ENCODE measurements around the gene ZNF160. TPM values are rescaled to one million over a fixed set of nuclear protein-coding genes. Genes with fewer than 3 reads are reported as not detected.
"Not testable (repeated sequence)": the region's sequence is repeated elsewhere in the genome, so short reads cannot be mapped to it uniquely, and the experiment has no call there.

ZNF160 gene
- total RNA-seq, 4 donors from 2014 or later = 28.6 to 76.1 (median 49.6) TPM

DNA sequence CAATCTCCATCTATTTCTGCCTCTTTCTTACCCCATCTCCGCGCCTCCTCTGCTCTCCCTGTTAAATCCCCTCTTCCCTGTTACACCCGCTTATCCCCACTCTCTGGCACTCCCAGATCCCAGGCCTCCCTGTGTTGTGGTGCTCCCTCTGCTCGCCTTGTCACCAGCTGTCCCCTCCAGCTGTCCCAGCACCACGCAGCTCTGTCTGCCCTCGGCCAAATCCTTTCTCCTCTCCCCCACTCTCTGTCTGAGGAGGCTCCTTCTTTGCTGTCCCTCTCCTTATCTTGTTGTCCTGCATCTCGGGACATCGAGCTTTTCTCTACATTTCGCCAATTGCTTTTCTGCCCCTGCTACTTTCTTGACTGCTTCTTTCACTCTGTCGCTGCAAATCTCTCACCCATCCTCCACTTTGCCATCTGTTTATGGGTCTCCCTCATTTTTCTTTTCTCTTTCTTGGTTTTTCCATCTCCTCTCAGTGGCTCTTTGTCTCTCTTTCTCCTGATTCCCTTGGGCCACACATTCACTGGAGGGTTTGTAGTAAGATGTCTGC lies 941 bp downstream of the ZNF160 start:
- ATAC-seq (ENCODE audit: low FRiP score) (no peak), DNase-seq (ENCODE audit: low spot score) (no peak)
- TF ChIP-seq, protein P1, sequence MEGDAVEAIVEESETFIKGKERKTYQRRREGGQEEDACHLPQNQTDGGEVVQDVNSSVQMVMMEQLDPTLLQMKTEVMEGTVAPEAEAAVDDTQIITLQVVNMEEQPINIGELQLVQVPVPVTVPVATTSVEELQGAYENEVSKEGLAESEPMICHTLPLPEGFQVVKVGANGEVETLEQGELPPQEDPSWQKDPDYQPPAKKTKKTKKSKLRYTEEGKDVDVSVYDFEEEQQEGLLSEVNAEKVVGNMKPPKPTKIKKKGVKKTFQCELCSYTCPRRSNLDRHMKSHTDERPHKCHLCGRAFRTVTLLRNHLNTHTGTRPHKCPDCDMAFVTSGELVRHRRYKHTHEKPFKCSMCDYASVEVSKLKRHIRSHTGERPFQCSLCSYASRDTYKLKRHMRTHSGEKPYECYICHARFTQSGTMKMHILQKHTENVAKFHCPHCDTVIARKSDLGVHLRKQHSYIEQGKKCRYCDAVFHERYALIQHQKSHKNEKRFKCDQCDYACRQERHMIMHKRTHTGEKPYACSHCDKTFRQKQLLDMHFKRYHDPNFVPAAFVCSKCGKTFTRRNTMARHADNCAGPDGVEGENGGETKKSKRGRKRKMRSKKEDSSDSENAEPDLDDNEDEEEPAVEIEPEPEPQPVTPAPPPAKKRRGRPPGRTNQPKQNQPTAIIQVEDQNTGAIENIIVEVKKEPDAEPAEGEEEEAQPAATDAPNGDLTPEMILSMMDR (IDR thresholded peaks at IDR 0.05) = no peak

DNA sequence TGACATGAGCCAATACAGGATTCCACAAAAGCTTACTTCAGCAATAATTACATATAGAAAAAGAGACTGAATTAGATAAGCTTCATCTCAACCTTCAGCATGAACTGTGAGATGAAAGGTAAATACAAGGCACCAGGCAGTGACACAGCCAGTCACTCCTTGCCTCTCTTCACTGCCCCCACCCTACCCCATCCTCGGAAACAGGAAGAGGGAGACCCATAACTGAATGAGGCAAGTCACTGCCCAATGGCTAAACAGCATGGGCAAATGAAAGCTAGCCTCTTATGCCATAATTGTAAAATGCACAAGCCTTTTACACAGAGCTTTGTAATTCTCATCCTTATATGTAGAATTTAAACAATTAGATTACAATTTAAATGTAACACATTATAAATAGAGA lies 1.7 kb downstream of the ZNF160 start:
- TF ChIP-seq, protein P1 (IDR thresholded peaks at IDR 0.05) = no peak
- DNase-seq (ENCODE audit: low spot score) (no peak), ATAC-seq (ENCODE audit: low FRiP score) (no peak)

DNA sequence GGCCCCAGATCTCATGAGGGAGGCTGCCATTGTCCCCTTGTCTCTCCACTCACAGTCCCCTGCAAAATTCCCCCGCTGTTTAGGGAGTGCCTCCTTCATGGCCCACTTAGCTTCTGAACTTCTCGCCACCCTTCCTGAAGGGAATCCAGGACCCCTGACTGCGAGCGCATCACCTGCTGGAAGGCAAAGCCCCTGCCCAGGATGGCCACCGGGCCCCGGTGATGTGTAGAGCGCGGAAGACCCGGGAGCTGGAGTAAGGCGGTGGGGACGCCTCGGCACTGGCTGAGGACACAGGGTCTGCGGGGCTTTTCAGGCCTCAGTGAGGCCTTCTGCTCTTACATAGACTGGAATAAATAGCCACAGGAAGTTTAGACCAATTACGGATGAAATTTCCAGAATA lies 4.7 kb downstream of the ZNF160 start:
- DNase-seq (ENCODE audit: low spot score); ATAC-seq (ENCODE audit: low FRiP score): not testable (repeated sequence)

DNA sequence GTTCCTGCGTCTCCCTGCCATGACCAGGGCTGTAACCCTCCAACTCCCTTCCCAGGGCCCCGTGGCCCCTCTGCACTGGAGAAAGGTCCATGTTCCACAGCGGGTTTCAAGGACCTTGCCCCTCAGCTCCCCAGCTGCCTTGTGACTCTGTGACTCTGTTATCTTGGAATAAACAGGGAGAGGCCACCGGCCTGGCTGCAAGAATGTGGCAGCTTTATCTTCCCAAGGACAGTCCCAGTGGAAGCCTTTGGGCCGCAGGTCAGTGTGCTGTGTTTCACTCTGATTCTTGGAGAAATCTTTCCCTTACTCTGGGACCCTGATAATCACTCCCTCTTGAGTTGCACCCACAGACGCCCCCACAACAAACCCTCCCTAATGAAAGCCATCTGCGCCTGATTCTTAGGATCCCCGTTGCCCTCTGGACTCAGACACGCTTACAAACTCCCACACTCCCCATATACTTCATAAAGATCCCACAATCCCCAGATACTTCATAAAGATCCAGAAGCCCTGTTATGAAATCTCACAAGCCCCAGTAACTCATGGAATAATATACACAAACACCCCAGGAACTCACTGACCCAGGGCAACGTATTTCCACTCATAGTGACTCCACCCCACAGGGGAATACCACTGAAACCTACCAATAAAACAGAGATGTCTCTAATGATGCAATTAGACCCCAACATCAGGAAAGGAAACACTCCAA lies 6.1 kb downstream of the ZNF160 start:
- not testable (repeated sequence) for ATAC-seq (ENCODE audit: low FRiP score); DNase-seq (ENCODE audit: low spot score)

DNA sequence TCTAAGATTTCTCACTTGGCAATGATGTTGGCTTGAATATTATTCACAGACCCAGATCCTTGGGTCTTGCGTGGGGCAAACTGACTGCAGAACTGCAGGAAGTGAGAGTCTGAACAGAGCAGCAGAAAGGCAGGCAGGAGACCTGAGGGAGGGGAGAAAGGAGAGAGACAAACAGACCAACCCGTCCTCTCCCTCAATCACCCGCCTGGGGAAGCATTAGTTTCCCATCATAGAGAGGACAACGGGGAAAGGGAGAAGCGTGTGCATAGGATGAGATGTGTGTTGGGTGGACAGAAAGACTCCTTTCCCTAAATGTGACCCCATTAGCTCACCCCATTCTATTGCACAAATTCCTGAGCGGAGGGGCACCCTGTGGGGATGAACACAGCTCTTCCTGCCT lies 6.6 kb downstream of the ZNF160 start:
- ATAC-seq (ENCODE audit: low FRiP score); DNase-seq (ENCODE audit: low spot score): not testable (repeated sequence)

DNA sequence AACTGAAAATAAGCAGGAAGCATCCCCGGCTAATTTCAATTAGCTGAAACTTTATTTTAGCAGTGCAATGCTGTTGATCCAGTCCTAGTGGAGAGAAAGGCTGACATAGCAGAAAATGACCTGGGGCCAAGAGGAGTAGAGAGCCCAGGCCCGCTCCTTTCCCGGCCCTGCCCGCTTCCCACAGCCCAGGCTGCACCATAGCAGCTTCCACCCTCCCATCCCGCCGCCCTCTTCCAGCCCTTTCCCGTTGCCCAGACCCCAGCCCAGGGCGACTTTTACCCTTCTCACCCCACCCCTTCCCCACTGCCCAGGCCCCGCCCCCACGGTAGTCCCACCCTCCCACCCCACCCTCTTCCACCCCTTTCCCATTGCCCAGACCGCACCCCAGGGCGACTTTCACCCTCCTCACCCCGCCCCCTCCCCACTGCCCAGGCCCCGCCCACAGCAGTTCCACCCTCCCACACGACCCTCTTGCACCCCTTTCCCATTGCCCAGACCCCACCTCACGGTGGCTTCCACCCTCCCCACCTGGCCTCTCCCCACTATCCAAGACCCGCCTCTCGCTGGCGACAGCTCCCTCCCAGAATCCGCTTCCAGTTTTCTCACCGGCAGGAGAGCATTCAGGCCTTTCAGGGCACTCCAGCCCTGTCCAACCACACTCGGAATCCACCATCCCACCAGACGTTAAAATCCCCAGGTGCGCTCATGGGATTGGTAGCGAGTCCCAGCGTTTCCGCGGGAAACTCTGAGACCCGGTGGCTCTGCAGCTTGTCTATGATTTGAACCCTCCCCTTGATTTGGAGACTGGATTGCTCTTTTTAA lies 8.3 kb downstream of the ZNF160 start:
- TF ChIP-seq, protein P1 (IDR thresholded peaks at IDR 0.05) = no peak
- DNase-seq (ENCODE audit: low spot score) (no peak), ATAC-seq (ENCODE audit: low FRiP score) (no peak)

DNA sequence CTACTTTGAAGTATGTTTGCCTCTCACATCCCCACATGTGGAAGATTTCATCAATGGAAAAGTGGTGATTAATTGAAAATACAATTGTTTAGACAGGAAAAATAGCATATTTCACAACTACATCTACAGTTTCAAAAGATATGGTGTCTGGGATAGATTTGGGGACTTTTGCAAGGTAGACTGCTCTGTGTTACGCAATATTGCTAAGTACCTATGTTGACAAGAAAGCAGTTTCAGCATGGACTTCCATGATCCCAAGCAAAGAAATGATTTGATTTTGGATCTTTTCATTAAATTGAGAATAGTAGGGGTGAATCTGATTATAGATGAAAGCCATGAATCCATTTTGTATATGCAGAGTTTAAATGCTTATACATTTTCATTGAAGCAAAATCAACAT lies 10.5 kb downstream of the ZNF160 start:
- ATAC-seq (ENCODE audit: low FRiP score) (no peak), DNase-seq (ENCODE audit: low spot score) (no peak)
- TF ChIP-seq, protein P1 (IDR thresholded peaks at IDR 0.05) = no peak

DNA sequence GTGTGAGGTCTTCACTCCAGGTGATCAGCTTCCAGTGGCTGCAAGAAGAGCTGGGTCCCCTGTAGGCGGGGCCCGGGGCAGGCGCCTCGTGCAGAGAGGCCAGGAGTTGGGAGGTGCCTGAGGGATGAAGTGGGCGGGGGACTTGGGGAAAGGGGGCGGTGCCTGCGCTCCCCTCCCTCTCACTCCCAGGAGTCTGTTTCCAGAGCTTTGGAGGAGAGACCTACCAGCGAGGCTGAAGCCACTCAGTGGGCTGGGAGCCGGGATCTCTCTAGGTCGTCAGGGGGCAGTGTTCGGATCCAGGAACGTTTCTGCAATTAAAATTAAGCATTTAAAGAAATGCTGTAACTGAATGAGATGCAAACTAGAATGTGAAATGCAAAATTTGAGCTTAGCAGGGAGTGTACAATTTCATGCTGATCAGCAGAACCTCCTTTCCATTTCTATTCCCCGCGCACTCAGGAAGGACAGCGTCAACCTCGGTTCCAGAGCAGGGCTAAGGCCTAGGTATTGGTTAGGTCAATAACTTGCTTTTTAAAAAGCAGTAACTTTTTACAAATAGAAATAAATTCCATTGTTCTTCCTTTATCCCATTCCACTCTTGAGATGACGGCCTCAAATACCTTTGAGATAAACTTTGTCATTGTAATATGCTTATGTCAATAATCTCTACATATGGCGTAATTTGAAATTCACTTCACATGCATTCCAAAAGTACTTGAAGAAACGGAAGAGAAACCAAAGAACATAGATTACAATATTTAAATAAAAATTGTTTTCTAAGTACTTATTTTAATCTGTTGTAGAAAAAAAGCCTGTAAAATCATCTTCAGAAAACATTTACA lies 11.6 kb downstream of the ZNF160 start:
- TF ChIP-seq, protein P1 (IDR thresholded peaks at IDR 0.05) = no peak
- DNase-seq (ENCODE audit: low spot score) = no peak
- ATAC-seq (ENCODE audit: low FRiP score) = no peak
